OCI-LY7 (cell line): Measurements from ENCODE around the gene PHKA2.

Experiments
- EZH2phosphoT487 ChIP-seq: fragments of 200-600 bp; sonication (generic); IDR thresholded peaks from 2 replicates; pipeline ENCODE4 v1.6.1; 2018; ENCODE audit warnings: low read depth, borderline replicate concordance, mild to moderate bottlenecking, mixed run types, antibody characterized with exemption, low read length, moderate library complexity, mixed read lengths
- TF ChIP-seq, protein P1 (sequence below): fragments of 200-600 bp; sonication (generic); conservative IDR thresholded peaks from 2 replicates; pipeline ENCODE4 v1.5.1; 2014; ENCODE audit warnings: mild to moderate bottlenecking, antibody characterized with exemption, low read length, moderate library complexity, mixed read lengths

- TF ChIP-seq, protein P1, sequence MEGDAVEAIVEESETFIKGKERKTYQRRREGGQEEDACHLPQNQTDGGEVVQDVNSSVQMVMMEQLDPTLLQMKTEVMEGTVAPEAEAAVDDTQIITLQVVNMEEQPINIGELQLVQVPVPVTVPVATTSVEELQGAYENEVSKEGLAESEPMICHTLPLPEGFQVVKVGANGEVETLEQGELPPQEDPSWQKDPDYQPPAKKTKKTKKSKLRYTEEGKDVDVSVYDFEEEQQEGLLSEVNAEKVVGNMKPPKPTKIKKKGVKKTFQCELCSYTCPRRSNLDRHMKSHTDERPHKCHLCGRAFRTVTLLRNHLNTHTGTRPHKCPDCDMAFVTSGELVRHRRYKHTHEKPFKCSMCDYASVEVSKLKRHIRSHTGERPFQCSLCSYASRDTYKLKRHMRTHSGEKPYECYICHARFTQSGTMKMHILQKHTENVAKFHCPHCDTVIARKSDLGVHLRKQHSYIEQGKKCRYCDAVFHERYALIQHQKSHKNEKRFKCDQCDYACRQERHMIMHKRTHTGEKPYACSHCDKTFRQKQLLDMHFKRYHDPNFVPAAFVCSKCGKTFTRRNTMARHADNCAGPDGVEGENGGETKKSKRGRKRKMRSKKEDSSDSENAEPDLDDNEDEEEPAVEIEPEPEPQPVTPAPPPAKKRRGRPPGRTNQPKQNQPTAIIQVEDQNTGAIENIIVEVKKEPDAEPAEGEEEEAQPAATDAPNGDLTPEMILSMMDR = no peak
- TF ChIP-seq EZH2phosphoT487 = no peak
Observed at GRCh38 chrX:18970465-18970864, 13.4 kb downstream of the PHKA2 start.
